NCI-H2171 treated with DMSO at 0.1 percent for 48 hours (cell line): ENCODE data around the gene NMNAT1.
"Not testable (repeated sequence)": the region's sequence is repeated elsewhere in the genome, so short reads cannot be mapped to it uniquely, and the experiment has no call there.

Source experiments
- DNase-seq: peaks from one replicate; lab custom pipeline; 2025; lab: John Stamatoyannopoulos, UW

The NMNAT1 gene

DNA sequence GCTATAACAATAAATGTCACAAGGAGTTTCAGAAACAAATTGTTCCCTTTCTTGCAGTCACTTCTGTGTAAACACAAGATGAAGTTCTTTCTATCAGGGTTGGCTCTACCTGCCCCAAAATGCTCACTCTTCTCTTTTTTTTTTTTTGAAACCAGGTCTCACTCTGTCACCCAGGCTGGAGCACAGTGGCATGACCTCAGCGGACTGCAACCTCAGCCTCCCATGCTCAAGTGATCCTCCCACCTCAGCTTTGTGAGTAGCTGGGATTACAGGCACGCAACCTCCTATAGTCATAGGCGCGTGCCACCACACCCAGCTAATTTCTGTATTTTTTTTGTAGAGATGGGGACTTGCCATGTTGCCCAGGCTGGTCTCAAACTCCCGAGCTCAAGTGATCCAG, 22.7 kb upstream of the NMNAT1 start:
- no peak for DNase-seq

DNA sequence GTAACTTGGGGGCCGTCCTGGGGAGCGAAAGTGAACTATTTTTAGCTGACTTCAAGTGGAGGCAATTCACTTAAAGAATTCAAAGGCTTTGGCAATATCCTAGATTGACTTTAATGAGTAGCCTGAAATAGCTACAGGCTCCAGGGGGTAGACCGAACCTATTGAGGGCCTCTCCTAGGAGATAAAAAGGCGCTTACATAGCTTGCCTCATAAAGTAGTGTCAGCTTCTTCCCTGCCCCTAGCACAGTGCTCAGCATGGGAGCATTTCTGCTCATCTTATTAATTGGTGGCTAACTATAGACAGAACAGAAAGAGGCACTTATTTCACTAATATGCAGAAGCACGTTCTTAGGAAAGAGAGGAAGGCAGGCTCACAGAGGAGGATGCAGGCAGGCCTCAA, 20.9 kb upstream of the NMNAT1 start:
- DNase-seq, result no peak

DNA sequence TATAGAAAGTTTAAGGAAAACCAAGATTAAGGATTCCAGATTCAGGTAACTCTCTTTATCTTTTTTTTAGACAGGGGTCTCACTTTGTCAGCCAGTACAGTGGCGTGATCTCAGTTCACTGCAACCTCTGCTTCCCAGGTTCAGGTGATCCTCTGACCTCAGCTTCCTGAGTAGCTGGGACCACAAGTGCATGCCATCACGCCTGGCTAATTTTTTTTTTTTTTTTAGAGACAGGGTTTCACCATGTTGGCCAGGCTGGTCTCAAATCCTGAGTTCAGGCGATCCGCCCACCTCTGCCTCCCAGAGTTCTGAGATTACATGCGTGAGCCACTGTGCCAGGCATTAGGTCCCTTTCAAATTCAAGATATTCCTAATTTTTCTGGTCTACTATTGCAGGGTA, 16.0 kb upstream of the NMNAT1 start:
- DNase-seq, result no peak

DNA sequence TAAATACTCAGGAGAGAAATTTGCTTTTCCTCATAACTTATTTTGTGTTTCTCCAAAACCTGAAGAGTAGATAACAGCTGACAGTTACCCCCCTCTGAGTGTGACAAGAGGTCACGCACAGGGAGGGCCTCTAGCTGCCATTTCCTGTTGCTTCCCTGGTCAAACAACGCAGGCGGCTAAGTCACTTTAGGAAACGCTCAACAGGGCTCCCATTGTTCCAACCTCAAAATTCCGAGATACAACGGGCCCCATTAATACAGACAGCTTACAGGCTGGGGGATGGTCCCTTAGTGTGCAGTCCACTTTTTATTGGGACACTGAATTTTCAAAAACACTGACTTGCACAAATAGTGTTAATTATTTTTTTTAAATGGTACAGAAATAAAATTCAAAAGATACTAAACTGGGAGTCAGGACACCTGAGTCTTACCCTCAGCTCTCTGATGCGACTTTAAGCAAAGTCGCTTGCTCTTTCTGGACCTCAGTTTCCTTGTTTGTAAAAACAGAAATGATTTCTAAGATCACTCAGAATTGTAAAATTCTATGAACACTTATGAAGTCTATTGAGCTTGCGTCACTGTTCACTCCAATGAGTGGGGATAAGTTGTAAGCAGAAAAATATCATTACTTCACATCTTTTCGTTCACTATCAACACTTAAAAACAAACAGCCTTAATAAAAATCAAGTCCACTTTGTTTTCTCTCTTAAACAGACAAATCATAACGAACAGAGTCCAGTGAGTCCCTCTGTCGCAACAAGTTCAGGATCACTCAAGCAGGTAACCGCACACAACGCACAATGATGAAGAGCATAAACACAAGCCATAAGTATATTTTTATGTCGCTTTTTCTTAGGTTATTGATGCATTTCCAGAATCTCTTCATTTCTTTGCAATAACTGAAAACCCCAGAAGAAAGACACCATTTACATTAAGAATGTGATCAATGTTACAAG, 13.6 kb upstream of the NMNAT1 start:
- DNase-seq, result no peak

DNA sequence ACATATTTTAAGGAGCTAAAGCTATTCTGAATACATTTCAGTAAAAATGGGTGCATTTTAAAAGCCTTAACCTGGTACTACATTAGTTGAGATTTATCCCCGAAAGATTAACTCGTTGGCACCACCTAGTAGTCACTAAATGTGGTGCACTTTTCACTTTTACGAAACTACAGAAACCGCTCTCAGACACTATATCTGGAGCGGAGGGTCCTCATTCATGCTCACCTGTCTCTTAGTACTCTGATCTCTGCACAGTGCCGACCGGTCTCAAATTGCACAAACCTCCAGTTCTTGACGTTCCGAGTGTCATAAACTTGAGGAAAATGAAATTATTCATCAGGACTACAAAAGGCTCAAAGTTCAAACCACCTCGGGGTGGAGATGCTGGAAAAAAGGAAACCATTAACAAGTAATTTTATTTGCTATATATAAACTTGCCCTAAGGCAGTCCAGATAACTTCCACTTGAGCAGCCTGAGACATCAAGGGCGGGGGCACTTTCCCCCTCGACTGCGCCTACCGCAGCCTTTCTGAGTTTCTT, 806 bp upstream of the NMNAT1 start:
- peak; percentile 68 for DNase-seq

DNA sequence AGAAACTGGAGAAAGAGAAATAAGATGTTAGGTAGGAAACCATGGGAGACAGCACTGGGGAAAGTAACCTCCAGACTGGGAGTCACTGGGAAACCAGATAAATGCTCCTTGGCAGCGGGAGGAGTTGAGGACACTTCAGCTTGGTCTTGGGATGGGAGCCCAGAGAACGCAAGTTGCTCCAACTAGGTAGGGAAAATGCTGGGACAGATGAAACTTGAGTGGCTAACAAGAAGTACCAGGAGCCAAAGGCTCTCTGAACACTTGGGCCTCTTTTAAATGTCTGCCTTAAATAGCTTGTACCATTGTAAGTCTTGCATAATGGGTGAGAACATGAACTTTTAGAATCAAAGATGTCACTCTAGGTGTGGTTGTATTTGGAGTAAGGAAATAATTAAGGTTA, 3.0 kb downstream of the NMNAT1 start:
- no peak for DNase-seq

DNA sequence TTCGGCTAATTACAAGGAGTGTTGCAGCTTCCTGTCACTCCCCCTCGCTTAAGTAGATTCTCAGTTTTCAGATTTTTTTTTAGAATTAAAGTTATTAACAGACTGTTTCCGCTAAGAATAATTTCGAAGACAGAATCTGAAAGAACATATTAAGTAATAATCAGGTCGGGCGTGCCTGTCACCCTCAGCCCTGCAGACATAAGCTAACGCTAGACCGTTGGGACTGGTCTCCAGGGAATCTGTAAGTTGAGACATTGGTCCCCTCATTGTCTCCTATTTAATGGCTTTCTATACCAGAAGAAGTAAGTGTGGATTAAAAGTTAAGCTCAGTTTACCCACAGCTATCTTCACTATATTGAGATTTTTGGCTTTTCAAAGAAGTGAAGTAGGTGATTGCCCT, 14.5 kb downstream of the NMNAT1 start:
- DNase-seq, result peak; percentile 20

DNA sequence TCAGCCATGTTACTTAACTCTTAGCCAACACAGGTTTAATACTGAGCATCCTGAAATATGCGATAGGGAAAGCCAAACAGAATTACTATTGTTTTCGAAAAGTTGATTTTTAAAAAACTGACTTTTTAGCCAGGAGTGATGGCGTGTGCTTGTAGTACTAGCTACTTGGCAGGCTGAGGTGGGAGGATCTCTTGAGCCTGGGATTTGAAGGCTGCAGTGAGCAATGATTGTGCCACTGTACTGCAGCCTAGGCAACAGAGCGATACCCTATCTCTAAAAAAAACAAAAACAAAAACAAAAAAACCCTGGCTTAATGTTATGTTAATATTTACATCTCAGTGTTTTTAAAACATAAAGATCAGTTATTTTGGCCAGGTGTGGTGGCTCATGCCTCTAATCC, 16.7 kb downstream of the NMNAT1 start:
- DNase-seq, result peak; percentile 11

DNA sequence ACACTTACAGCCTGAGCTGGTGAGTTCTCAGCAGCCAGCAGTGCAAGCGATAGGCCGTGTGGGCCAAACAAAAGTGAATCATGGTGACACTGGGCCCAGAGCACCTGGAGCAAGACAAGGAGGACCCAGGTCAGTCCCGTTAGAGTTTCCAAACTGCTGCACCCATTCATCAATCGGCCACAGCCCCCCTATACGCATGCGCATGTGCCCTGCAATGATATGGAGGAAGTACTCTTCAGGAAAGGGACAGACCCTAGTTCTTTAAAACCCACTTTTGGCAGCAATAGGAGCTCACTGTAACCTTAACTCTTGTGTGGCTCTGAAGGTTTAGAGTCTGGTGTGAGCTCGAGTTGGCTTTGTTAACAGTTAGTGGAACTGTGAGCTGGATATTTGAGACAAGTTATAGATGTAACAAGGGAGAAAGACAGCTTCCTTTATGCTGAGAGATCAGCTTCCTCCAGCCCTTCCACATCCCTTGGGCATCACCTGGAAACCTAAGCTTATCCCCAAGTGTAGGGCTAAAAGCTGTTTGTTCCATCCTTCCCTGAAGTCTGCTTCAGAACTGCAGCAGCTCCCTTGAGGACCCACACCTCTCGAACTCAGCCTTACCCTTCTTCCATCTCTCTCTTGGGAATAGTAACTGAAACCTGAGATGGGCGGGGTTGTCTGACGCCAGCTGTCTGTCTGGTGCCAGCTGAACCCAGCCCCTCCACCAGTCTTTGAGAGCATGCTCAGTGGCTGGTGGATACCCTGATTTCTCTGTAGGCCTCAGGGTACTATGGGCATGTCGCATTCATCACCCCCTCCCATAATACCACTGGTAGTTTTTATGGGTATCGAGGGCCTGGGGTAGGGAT, 17.7 kb downstream of the NMNAT1 start:
- peak; percentile 99 for DNase-seq

DNA sequence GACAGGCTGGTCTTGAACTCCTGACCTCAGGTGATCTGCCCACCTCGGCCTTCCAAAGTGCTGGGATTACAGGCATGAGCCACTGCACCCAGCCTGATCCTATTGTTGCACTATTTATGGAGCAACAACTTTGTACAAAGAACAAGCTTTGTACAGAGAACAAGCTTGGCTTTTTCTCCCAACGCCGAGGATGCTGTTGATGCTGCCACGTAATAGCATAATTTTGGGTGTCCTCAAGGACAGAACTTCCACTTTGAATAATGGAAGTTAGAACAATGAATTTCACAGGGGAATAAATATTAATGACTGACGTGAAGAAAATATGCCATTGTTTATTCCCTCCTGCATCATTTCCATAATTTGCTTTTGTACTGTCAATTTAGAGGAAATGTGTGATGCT, 41.0 kb downstream of the NMNAT1 start:
- DNase-seq, result no peak

DNA sequence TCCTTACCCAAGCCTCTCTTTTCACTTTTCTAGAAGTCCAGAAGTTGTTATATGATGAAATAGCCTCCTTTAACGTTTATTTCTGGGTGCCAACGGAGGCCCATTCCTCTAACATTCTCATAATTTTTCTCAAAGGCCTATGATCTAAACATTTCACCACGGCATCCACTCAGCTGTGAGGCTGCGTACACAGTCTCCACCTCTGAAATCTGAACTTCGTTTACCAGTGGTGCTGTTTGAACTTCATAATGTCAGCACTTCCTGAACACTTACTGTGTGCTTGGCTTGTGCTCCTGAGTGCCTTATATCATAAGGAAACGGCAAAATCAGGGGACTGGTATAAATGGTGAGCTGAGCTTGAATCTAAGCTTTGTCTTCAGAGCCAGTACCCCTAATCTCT, 41.7 kb downstream of the NMNAT1 start:
- DNase-seq, result no peak

DNA sequence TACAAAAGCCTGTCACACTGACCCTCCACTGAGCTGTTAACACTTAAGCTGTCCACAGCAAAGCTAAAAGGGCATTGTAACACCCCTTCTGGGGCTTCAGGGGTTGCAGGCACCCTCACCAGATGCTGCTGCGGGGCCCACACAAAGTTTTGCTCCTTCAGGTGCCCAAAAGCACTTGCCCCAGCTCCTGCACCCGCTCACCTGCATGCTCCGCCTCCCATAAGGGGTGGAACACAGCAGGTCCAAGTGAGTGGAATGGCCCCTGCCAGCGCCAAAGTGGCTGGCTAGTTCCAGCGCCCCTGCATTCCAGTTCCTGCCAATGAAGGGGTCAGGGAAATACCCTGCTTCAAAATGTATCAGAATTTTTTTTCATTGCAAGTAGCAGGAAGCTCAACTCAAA, 46.5 kb downstream of the NMNAT1 start:
- no peak for DNase-seq

DNA sequence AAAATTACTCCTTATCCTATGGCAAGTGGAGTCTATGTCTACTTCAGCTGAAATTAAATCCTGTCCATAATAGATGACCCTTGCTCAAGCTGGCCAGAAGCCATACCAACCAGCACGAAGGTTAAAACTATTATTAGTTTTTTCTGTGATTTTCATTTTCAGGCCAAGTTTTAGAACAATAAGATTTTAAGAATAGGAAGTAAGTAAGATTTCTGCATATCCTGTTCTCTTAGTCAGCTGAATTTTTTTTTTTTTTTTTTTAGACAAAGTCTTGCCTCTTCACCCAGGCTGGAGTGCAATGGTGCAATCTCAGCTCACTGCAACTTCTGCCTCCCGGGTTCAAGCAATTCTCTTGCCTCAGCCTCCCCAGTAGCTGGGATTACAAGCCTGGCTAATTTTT, 47.7 kb downstream of the NMNAT1 start:
- no peak for DNase-seq

DNA sequence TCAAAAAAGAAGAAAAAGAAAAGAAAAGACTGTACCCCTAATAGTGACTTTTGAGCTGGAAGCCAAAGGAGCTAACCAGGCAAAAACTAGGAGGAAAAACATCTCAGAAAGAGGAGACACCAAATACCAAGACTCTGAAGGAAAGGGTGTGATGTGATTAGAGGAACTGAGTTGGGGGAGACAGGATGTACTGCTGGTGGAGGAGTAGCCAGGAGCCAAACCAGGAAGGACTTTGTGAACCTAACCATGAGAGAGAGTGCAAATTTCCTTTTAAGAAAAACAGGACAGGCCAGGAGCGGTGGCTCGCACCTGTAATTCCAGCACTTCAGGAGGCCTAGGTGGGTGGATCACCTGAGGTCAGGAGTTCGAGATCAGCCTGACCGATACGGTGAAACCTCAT, 49.6 kb downstream of the NMNAT1 start:
- DNase-seq, result no peak

DNA sequence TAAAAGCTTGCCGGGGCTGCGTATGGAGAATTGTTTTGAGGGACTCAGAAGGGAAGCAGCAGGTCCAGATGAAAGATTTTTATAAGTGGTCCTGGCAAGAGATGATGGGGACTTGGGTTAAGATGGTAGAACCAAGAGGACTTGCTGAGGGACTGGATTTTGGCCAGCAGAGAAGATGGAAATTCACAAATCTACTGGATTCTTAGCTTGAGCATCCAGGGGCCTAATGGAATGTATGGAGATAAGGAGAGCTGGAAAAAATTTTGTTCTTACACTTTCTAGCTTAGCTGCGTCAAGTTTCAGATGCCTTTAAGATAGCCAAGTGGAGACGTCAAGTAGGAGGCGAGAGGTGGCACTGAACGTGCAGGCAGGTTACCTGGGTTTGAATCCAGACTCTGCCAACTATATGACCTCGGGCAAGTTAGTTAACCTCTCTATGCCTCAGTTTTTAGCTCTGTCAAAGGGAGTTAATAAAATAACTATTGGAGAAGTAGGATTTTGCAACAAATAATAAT, 50.3 kb downstream of the NMNAT1 start:
- DNase-seq, result no peak

DNA sequence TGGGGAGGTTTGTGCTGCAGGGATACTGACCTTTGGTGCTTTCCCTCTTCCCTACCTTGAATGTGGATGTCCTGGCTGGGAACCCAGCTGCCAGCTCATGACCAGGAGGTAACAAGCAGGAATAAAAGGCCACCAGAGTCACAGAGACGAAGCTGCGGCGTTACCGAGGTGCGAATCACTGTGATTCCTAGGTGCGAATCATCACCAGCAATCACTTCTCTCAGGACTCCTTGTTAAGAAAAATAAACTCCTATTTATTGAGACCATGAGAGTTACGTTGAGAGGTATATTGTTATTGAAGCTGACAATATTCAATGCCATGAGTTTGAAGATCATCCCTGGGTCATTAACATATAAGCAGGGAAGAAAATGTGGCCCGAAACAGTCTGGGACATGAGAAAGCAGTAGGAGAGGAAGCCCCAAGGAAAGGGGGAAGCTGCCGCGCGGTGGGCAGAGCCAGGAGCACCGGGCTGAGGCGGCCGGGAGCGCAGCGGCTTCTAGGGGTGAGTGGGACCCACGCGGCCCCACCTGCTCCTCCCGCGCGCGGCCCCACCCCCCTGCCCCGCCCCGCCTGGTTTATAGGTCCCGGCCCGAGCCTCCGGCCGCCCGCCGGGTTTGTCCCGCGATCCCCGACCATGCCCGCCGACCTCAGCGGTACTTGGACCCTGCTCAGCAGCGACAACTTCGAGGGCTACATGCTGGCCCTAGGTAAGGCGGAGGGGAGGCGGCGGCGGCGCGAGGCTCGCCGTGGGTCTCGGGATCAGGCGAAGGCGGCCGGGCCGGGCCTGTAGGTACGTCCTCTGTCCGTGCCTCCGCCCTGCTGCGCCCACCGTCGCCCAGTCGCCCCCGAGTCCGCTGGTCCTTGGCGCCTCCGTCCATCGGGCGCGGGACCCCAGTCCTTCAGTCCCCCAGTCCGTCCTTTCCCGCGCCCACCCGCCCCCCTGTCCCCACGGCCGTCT, 53.6 kb downstream of the NMNAT1 start, which contains the start of gene RBP7:
RBP7 (plus strand) TSS at position 605 of the 959 bp plus-strand sequence; CDS start at position 636, 31 bp downstream.
- DNase-seq, result no peak

DNA sequence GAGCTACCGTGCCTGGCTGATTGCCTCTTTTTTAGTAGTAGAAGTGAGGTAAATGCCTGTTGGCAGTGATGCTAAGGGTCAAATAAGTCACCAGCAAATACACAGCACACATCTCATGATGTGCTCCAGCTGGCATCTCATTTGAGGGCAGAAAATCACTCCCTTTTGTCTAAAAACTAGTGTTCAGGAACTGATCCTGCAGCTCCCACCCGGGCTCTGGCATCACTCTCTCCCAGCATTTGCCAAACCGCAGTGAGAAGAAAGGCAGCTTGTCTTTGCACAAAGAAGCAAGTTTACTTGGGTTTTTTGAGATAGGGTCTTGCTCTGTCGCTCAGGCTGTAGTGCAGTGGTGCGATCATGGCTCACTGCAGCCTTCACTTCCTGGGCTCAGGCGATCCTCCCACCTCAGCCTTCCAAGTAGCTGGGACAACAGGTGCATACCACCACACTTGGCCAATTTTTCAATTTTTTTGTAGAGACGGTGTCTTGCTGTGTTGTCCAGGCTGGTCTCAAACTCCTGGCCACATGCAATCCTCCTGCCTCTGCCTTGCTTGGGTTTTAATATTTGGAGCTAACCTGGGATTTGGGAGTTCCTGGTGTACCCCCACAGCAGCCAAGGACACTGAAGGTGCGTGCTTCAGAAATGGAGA, 57.9 kb downstream of the NMNAT1 start:
- DNase-seq, result no peak

DNA sequence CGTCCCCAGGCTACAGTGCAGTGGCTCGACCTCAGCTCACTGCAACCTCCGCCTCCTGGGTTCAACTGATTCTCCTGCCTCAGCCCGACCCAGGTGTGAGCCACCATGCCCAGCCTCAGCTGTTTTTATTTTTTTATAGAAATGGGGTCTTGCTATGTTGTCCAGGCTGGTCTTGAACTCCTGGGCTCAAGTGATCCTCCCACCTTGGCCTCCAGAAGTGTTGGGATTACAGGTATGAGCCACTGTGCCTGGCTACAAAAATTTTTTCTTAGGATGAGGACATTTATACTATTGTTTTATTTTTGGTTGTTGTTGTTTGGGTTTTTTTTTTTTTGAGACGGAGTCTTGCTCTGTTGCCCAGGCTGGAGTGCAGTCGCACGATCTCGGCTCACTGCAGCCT, 62.0 kb downstream of the NMNAT1 start:
- DNase-seq, result not testable (repeated sequence)

DNA sequence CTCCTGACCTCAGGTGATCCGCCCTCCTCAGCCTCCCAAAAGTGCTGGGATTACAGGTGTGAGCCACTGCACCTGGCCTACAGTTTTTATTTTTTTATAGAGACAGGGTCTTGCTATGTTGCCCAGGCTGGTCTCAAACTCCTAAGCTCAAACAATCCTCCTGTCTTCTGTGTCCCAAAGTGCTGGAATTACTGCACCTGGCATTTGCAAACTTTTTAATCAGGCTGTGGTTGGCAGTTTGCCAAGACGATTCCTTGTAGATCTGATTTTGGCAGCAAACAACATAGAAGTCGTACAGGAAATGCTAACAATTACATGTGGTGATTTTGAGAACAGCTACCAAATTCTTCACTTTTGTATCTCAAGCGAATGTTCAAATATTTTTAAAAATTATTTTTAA, 63.9 kb downstream of the NMNAT1 start:
- DNase-seq, result no peak

DNA sequence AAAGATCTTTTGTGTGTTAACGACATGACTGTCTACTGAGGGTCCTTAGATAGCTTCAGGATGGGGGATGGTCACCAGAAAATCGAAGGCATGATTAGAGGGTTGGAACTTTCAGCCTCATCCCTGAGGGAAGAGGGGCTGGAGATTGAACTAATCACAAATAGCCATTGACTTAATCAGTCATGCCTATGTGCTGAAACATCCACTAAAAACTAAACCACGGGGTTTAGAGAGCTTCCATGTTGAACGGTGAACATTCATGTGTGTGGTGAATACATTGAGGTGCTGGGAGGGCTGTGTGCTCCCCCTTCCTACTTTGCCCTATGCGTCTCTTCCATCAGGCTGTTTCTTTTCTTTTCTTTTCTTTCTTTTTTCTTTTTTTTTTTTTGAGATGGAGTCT, 70.7 kb downstream of the NMNAT1 start:
- no peak for DNase-seq

DNA sequence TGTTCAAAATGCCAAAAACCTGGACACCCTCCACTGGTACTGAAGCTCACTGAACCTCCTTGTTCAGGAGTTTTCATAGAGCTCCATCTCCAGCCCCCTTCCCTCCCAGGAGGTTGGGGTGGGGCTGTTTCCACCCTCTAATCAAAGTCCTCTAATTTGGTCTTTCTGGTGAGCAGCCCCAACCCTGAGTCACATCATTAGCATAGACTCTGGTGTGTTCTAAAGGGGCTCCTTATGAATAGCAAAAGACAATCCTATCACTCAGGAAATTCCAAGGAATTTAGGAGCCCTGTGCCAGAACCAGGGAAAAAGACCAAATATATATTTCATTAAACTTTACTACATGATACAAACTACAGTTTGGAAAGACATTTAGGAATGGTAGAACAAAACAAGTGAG, 76.3 kb downstream of the NMNAT1 start:
- DNase-seq, result no peak
